ENCODE results near the gene CEBPZ.

CEBPZ gene

DNA sequence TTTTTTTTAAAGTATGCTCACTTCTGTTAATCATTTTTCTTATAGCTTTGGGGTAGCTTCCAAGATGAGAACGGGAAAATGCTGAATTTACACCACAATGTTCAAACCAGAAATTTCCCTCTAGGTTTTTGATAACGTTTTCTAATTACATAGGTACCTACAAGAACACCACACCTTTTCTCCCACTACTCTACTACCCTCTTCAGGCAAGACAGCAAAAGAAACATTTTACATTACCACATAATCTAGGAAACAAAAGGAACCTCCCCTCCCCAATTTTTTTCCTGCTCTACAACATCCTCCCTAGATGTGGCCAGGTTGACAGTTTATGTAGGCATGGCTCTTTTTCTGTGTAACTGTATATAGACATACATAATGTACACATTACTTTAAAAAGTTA is 32.4 kb upstream of the CEBPZ start:
- no peak for DNase-seq (ENCODE audit: low spot score)
- TF ChIP-seq, protein P1, sequence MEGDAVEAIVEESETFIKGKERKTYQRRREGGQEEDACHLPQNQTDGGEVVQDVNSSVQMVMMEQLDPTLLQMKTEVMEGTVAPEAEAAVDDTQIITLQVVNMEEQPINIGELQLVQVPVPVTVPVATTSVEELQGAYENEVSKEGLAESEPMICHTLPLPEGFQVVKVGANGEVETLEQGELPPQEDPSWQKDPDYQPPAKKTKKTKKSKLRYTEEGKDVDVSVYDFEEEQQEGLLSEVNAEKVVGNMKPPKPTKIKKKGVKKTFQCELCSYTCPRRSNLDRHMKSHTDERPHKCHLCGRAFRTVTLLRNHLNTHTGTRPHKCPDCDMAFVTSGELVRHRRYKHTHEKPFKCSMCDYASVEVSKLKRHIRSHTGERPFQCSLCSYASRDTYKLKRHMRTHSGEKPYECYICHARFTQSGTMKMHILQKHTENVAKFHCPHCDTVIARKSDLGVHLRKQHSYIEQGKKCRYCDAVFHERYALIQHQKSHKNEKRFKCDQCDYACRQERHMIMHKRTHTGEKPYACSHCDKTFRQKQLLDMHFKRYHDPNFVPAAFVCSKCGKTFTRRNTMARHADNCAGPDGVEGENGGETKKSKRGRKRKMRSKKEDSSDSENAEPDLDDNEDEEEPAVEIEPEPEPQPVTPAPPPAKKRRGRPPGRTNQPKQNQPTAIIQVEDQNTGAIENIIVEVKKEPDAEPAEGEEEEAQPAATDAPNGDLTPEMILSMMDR (IDR thresholded peaks at IDR 0.05; ENCODE audit: borderline replicate concordance, control extremely low read depth, extremely low read depth, insufficient read depth, missing control alignments), result no peak
- in situ Hi-C loops (cut with MboI; ENCODE audit: low sequenced_read_pairs, unreplicated experiment), result no loop called here

DNA sequence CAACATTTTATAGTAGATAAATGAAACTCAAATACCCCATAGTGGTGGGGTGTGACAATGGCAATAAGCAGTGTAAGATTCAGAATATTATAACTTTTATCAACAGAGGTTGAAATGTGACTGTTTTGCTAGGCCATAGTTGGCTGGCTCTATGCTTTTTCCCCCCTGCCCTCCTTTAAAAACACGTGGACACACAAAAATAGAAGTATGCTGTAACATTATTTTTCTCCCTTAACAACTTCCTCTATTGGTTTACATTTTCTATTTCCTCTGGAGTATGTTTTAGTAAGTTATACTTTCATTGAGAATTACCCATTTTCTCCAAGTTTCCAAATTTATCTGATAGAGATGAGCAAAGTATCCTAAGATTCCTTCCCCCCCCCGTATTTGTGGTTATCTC is 31.1 kb upstream of the CEBPZ start:
- TF ChIP-seq, protein P1 (IDR thresholded peaks at IDR 0.05; ENCODE audit: borderline replicate concordance, control extremely low read depth, extremely low read depth, insufficient read depth, missing control alignments), result no peak

DNA sequence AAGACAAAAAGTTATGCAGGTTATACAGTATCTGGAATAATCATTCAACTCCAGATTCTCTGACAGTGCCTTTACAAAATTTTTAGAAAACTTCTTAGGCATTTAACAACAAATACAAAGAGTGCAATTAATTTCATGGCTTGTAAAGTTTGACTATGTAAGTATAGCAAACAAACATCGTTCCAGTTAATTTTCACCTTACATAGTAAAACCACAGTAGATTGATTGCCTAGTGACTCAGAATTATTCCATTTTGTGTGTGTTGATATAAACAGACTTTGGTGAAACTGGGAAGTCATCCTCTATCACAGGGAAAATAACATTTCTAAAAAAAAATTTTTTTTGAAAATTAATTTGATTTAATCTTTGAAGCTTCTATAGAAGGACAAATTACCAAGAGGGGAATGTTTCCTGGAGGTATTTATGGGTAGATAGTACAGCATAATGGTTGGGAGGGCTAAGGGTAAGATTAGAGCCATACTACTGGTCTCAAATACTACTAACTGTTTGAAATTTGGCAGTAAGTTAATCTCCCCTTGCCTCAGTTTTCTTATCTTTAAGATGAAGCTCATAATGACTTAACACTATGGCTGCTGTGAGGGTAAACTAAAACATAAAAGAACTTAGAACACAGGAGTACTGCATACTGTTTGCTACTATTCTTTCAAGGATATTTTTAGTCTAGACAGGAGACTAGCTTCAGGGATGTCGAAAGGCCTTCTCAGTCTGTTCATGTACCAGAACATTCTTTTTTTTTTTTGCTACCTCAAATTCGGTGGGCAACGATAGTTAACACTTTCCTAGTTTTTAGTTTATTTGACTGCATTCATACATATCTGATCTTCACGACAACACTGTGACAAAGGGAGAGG is 19.7 kb upstream of the CEBPZ start:
- TF ChIP-seq, protein P1 (IDR thresholded peaks at IDR 0.05; ENCODE audit: borderline replicate concordance, control extremely low read depth, extremely low read depth, insufficient read depth, missing control alignments), result no peak
- in situ Hi-C loops (cut with MboI; ENCODE audit: low sequenced_read_pairs, unreplicated experiment), result no loop called here

More for the DNA sequence above, 31.1 kb upstream of the CEBPZ start:
- in situ Hi-C loops (cut with MboI; ENCODE audit: low sequenced_read_pairs, unreplicated experiment), result no loop called here
- DNase-seq (ENCODE audit: low spot score), result no peak

DNA sequence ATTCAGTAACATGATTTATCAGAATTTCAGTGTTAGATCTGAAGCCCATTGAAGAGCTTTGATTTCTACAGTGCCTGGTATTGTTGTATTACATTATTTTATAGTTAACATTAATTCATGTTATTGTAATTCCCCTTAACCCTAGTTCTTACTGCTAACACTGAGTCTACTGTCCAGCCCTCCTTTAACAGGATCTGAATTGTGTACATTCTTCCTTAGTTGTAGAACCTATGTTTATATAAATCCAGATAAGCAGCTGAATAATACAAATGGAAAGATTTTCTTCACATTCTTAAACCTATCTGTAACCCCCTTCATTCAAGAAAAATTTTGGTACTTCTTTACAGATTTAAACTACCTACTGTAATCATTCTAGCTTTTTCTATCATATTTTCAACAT is 14.8 kb upstream of the CEBPZ start:
- DNase-seq (ENCODE audit: low spot score), result no peak
- in situ Hi-C loops (cut with MboI; ENCODE audit: low sequenced_read_pairs, unreplicated experiment), result no loop called here
- TF ChIP-seq, protein P1 (IDR thresholded peaks at IDR 0.05; ENCODE audit: borderline replicate concordance, control extremely low read depth, extremely low read depth, insufficient read depth, missing control alignments), result no peak

More for the DNA sequence above, 19.7 kb upstream of the CEBPZ start:
- no peak for DNase-seq (ENCODE audit: low spot score)

DNA sequence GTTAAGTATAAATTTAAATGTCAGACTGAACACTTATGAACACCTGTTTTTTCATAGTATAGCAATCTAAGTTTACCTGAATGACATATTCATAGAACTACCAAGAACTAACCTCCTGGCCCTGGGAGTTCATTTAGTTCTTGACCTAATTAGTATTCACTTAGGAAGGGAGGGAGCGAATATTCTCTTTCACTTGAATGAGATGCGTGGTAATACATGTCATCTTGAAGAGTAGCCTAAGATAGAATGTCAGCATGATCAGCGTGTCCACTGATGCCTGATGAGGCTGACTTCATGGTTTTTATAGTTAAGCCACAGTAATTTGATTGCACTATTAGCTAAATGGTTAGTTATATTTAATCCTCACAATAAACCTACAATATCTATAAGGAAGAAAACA is 13.4 kb upstream of the CEBPZ start:
- TF ChIP-seq, protein P1 (IDR thresholded peaks at IDR 0.05; ENCODE audit: borderline replicate concordance, control extremely low read depth, extremely low read depth, insufficient read depth, missing control alignments), result no peak
- DNase-seq (ENCODE audit: low spot score), result no peak
- in situ Hi-C loops (cut with MboI; ENCODE audit: low sequenced_read_pairs, unreplicated experiment), result no loop called here

DNA sequence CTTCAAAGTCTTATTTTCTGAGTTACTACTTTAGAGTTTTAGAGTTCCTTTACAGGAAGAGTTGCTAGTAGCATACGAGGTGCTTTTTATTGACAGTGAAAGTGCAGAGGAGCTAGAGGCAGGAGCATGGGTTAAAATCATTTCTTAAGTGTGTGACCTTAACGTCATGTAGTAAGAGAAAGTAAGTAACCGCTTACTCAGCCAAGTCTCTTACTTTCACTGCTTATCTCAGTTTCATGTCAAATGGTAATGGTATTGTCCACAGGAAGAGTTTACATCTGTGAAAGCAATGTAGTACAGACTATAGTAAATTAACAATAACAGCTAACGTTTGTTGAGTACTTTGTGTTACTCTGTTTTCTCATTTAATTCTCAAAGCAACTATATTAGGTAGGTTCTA is 12.6 kb upstream of the CEBPZ start:
- in situ Hi-C loops (cut with MboI; ENCODE audit: low sequenced_read_pairs, unreplicated experiment), result no loop called here
- DNase-seq (ENCODE audit: low spot score), result peak; percentile 40
- TF ChIP-seq, protein P1 (IDR thresholded peaks at IDR 0.05; ENCODE audit: borderline replicate concordance, control extremely low read depth, extremely low read depth, insufficient read depth, missing control alignments), result no peak
